CD14-positive monocyte (primary cell): Measurements from ENCODE around the gene DHX38. TPM values are rescaled to one million over a fixed set of nuclear protein-coding genes. Genes with fewer than 3 reads are reported as not detected.

Experiments
- DNase-seq, 3 donors: peaks; one replicate each; pipeline ENCODE4 v3.0.0-alpha.2; 2011 to 2022
- H2AFZ ChIP-seq: 2 replicates; pipeline ENCODE4 v1.6.0; 2012; ENCODE audit warnings: mild to moderate bottlenecking, low read depth, low read length, inconsistent platforms; ENCODE audit not compliant: insufficient read depth, poor library complexity, severe bottlenecking
- H3K27ac ChIP-seq, 2 donors: 1 replicate in 1 of 2; 2 replicates in 1 of 2; pipeline ENCODE4 v1.5.1; 2012 to 2013; ENCODE audit warnings: low read length in 2 of 2, control low read depth in 1 of 2, inconsistent platforms in 1 of 2, low read depth in 1 of 2, mild to moderate bottlenecking in 1 of 2
- H3K27me3 ChIP-seq, 2 donors: one replicate each; pipeline versions ENCODE4 v1.6.0 to v1.6.1; 2011 to 2013; ENCODE audit warnings: low read length in 2 of 2; ENCODE audit not compliant: control insufficient read depth in 2 of 2, insufficient read depth in 2 of 2
- H3K36me3 ChIP-seq, 2 donors: replicated peaks in 1 of 2; 1 replicate in 1 of 2; 2 replicates in 1 of 2; pipeline versions ENCODE4 v1.5.1 to v1.6.1; 2012 to 2013; ENCODE audit warnings: low read length in 2 of 2, control low read depth in 1 of 2, inconsistent platforms in 1 of 2, mild to moderate bottlenecking in 1 of 2; ENCODE audit not compliant: insufficient read depth in 2 of 2, control insufficient read depth in 1 of 2
- H3K4me1 ChIP-seq, 2 donors: 1 replicate in 1 of 2; 2 replicates in 1 of 2; pipeline versions ENCODE4 v1.5.1 to v1.6.1; 2012 to 2013; ENCODE audit warnings: low read length in 2 of 2, control low read depth in 1 of 2, inconsistent platforms in 1 of 2, mild to moderate bottlenecking in 1 of 2, moderate library complexity in 1 of 2; ENCODE audit not compliant: insufficient read depth in 2 of 2, control insufficient read depth in 1 of 2
- H3K4me2 ChIP-seq: replicated peaks from 2 replicates; pipeline ENCODE3; 2012; ENCODE audit warnings: low read length, moderate library complexity, mild to moderate bottlenecking; ENCODE audit not compliant: poor library complexity, severe bottlenecking; ENCODE audit errors: extremely low read depth
- H3K4me3 ChIP-seq, 3 experiments: fragments of 200-600 bp in 1 of 3; sonication (generic) in 1 of 3; replicated peaks in 1 of 3; 1 replicate in 2 of 3; 2 replicates in 1 of 3; pipeline ENCODE4 v1.5.1; 2011 to 2013; ENCODE audit warnings: low read length in 3 of 3, mild to moderate bottlenecking in 3 of 3, control low read depth in 2 of 3, low read depth in 2 of 3, inconsistent platforms in 1 of 3, moderate library complexity in 1 of 3
- H3K79me2 ChIP-seq: 2 replicates; pipeline ENCODE4 v1.6.0; 2012; ENCODE audit warnings: mild to moderate bottlenecking, control low read depth, inconsistent platforms, low read length, moderate library complexity; ENCODE audit not compliant: insufficient read depth
- H3K9ac ChIP-seq: 2 replicates; pipeline ENCODE4 v1.6.0; 2017; ENCODE audit warnings: low read length, mild to moderate bottlenecking; ENCODE audit not compliant: insufficient read depth, poor library complexity, severe bottlenecking
- H3K9me3 ChIP-seq, 2 donors: replicated peaks in 1 of 2; 1 replicate in 1 of 2; 2 replicates in 1 of 2; pipeline versions ENCODE4 v1.5.1 to v1.6.1; 2012 to 2013; ENCODE audit warnings: low read length in 2 of 2, control low read depth in 1 of 2; ENCODE audit not compliant: control insufficient read depth in 1 of 2, insufficient read depth in 1 of 2
- H4K20me1 ChIP-seq: 2 replicates; pipeline ENCODE4 v1.6.0; 2012; ENCODE audit warnings: mild to moderate bottlenecking, low read length, control low read depth, moderate library complexity; ENCODE audit not compliant: insufficient read depth
- H3K27ac Mint-ChIP-seq, 7 donors: one replicate each; pipeline ENCODE4 v1.8.0; 2020; ENCODE audit warnings: mild to moderate bottlenecking in 7 of 7, mixed read lengths in 7 of 7, moderate library complexity in 6 of 7, inconsistent platforms in 2 of 7
- H3K27me3 Mint-ChIP-seq, 3 donors: one replicate each; pipeline ENCODE4 v1.8.0; 2021 to 2022; ENCODE audit warnings: low read depth in 3 of 3, mild to moderate bottlenecking in 3 of 3, mixed read lengths in 3 of 3, moderate library complexity in 3 of 3, inconsistent platforms in 1 of 3
- H3K36me3 Mint-ChIP-seq, 2 donors: one replicate each; pipeline ENCODE4 v1.8.0; 2020; ENCODE audit warnings: mixed read lengths in 2 of 2, inconsistent platforms in 1 of 2, mild to moderate bottlenecking in 1 of 2
- H3K4me1 Mint-ChIP-seq: one replicate; pipeline ENCODE4 v1.8.0; 2020; ENCODE audit warnings: mild to moderate bottlenecking, mixed read lengths
- H3K4me3 Mint-ChIP-seq, 2 donors: one replicate each; pipeline ENCODE4 v1.8.0; 2020; ENCODE audit warnings: mild to moderate bottlenecking in 2 of 2, mixed read lengths in 2 of 2, moderate library complexity in 1 of 2
- H3K9me3 Mint-ChIP-seq, 7 donors: one replicate each; pipeline ENCODE4 v1.8.0; 2020 to 2022; ENCODE audit warnings: mixed read lengths in 7 of 7, mild to moderate bottlenecking in 6 of 7, moderate library complexity in 6 of 7, inconsistent platforms in 2 of 7
- CTCF ChIP-seq: fragments of 200-600 bp; IDR thresholded peaks from one replicate; pipeline ENCODE4 v1.8.0; 2022; ENCODE audit warnings: antibody characterized with exemption, mild to moderate bottlenecking
- WGBS: methylation state at CpG from one replicate; pipeline ENCODE4 v1.1.5; 2013; ENCODE audit warnings: missing lambda C conversion rate; ENCODE audit not compliant: insufficient coverage; 5-methylcytosine and 5-hydroxymethylcytosine counted together
- intact Hi-C, 2 donors: fragments of 100-400 bp; cut with micrococcal nuclease; formaldehyde crosslinking; loops; one replicate each; pipeline versions ENCODE4 v1.15.0 to v1.15.1; 2023
- polyA plus RNA-seq, 3 donors: library from polyadenylated mRNA; depleted of rRNA in 1 of 3; unstranded in 2 of 3; stranded (reverse) in 1 of 3; fragments of 300-500 nt in 2 of 3; fragments of >200 nt in 1 of 3; fragmentation: Illumina TruSeq in 2 of 3; gene quantifications; 1 replicate in 2 of 3; 2 replicates in 1 of 3; pipeline ENCODE4 v1.2.3, GENCODE V29; 2012 to 2021

The DHX38 gene
- polyA plus RNA-seq, 3 donors = 9.1 to 91.5 (median 19.2) TPM

GRCh38 chr16:72124148-72124547, 30.5 kb downstream of the DHX38 start:
- Histone ChIP-seq H3K4me1 (peaks cover 17 to 23% of the 10 kb centered on the region in 2 donors), H2AFZ (peak overlapping the region; percentile 79), H3K9me3 (no peaks in the 10 kb centered on the region), H4K20me1 (no peaks in the 10 kb centered on the region), H3K36me3 (peaks cover 0 to 6% of the 10 kb centered on the region in 2 donors), H3K27me3 (no peaks in the 10 kb centered on the region), H3K79me2 (no peaks in the 10 kb centered on the region), H3K27ac (peak overlapping the region in 1 of 2 donors; percentile 72), H3K4me2 (no peak overlapping the region), H3K4me3 (no peak overlapping the region), H3K9ac (no peak overlapping the region)
- peaks cover 6 to 13% of the 10 kb centered on the region in 2 donors for H3K36me3 Mint-ChIP-seq
- peaks cover 0 to 2% (median 0%) of the 10 kb centered on the region in 3 donors for H3K27me3 Mint-ChIP-seq
- intact Hi-C loops = loop anchor here (2.0 to 10.0 kb wide), 4 partner anchors 111 to 341 kb away; no protein-coding TSS in a partner anchor
- H3K27ac Mint-ChIP-seq = peak overlapping the region in 4 of 7 donors; percentile 70 to 91 (median 88)
- no peak for DNase-seq
- H3K9me3 Mint-ChIP-seq = peaks cover 0 to 2% (median 0%) of the 10 kb centered on the region in 7 donors
- WGBS = 100% methylated on average over 3 of the region's 3 CpGs
- no peak for TF ChIP-seq CTCF
- H3K4me3 Mint-ChIP-seq = no peak overlapping the region
- H3K4me1 Mint-ChIP-seq = peaks cover 29% of the 10 kb centered on the region

- H2AFZ ChIP-seq = peak overlapping the region; percentile 79
- H3K4me1 Mint-ChIP-seq = peaks cover 24% of the 10 kb centered on the region
- H3K27ac ChIP-seq = peak overlapping the region; percentile 39 to 72
- H3K9me3 ChIP-seq = no peaks in the 10 kb centered on the region
- H3K4me1 ChIP-seq = peaks cover 17 to 23% of the 10 kb centered on the region in 2 donors
- H4K20me1 ChIP-seq = no peaks in the 10 kb centered on the region
- H3K4me3 ChIP-seq = peak overlapping the region in 1 of 3 experiments; percentile 34
- H3K36me3 ChIP-seq = peaks cover 0 to 6% of the 10 kb centered on the region in 2 donors
- intact Hi-C loops = loop anchor here (2.0 to 10.0 kb wide), 4 partner anchors 110 to 340 kb away; no protein-coding TSS in a partner anchor
- WGBS = 48% methylated on average over 10 of the region's 13 CpGs
- no peaks in the 10 kb centered on the region for H3K27me3 ChIP-seq
- peak; percentile 88 for TF ChIP-seq CTCF
- peak overlapping the region; percentile 60 to 77 for H3K4me3 Mint-ChIP-seq
- peak overlapping the region; percentile 53 for H3K4me2 ChIP-seq
- peaks cover 0 to 2% (median 0%) of the 10 kb centered on the region in 7 donors for H3K9me3 Mint-ChIP-seq
- H3K9ac ChIP-seq = no peak overlapping the region
- no peaks in the 10 kb centered on the region for H3K79me2 ChIP-seq
- DNase-seq = peak; percentile 72 to 80 (median 75)
- H3K36me3 Mint-ChIP-seq = peaks cover 6 to 13% of the 10 kb centered on the region in 2 donors
- peaks cover 0 to 2% (median 0%) of the 10 kb centered on the region in 3 donors for H3K27me3 Mint-ChIP-seq
- H3K27ac Mint-ChIP-seq = peak overlapping the region; percentile 70 to 93 (median 86)
These were observed 31.4 kb downstream of the DHX38 start for GRCh38 chr16:72124761-72125634.
